CD8-positive, alpha-beta memory T cell (primary cell): ENCODE data around the gene PRDM8. TPM values are rescaled to one million over a fixed set of nuclear protein-coding genes. Genes with fewer than 3 reads are reported as not detected.
A peak's percentile ranks its signal among the peaks of the same experiment; 100 is the strongest.

Experiments used
- CTCF ChIA-PET: fragments of 350-600 bp; sonication (Branson Sonifier 250); formaldehyde crosslinking; loops from one replicate; lab custom pipeline; 2021; ENCODE audit warnings: antibody characterized with exemption; lab: Charles Lee
- POLR2A ChIA-PET: fragments of 350-600 bp; sonication (Branson Sonifier 250); formaldehyde crosslinking; loops from one replicate; lab custom pipeline; 2021; ENCODE audit warnings: antibody characterized with exemption; lab: Charles Lee
- DNase-seq, 5 donors: peaks; one replicate each; pipeline versions ENCODE4 v3.0.0 to v3.0.0-alpha.2; 2020 to 2022; ENCODE audit warnings: mixed read lengths in 1 of 5
- H3K27ac ChIP-seq: one replicate; pipeline ENCODE4 v1.7.0; 2013; ENCODE audit warnings: low read depth, mild to moderate bottlenecking, low read length, moderate library complexity
- H3K27me3 ChIP-seq: 2 replicates; pipeline ENCODE4 v1.7.0; 2013; ENCODE audit warnings: low read length, mild to moderate bottlenecking; ENCODE audit not compliant: insufficient read depth, poor library complexity, severe bottlenecking
- H3K36me3 ChIP-seq: 2 replicates; pipeline ENCODE4 v1.7.0; 2013; ENCODE audit warnings: mild to moderate bottlenecking, low read length, moderate library complexity; ENCODE audit not compliant: insufficient read depth
- H3K4me1 ChIP-seq: 2 replicates; pipeline ENCODE4 v1.7.0; 2013; ENCODE audit warnings: mild to moderate bottlenecking, low read length, moderate library complexity; ENCODE audit not compliant: insufficient read depth
- H3K4me3 ChIP-seq: 2 replicates; pipeline ENCODE4 v1.7.0; 2013; ENCODE audit warnings: mild to moderate bottlenecking, low read length
- H3K9me3 ChIP-seq: 2 replicates; pipeline ENCODE4 v1.7.0; 2013; ENCODE audit warnings: mild to moderate bottlenecking, low read length
- H3K27ac Mint-ChIP-seq, 8 donors: one replicate each; pipeline ENCODE4 v1.8.0; 2020 to 2021; ENCODE audit warnings: mixed read lengths in 8 of 8, mild to moderate bottlenecking in 6 of 8, inconsistent platforms in 3 of 8, moderate library complexity in 3 of 8
- H3K27me3 Mint-ChIP-seq, 2 donors: one replicate each; pipeline ENCODE4 v1.8.0; 2020 to 2021; ENCODE audit warnings: mixed read lengths in 2 of 2, mild to moderate bottlenecking in 1 of 2, moderate library complexity in 1 of 2
- H3K36me3 Mint-ChIP-seq, 3 donors: one replicate each; pipeline ENCODE4 v1.8.0; 2020 to 2021; ENCODE audit warnings: mixed read lengths in 3 of 3, inconsistent platforms in 1 of 3, mild to moderate bottlenecking in 1 of 3
- H3K4me1 Mint-ChIP-seq, 3 donors: one replicate each; pipeline ENCODE4 v1.8.0; 2020 to 2021; ENCODE audit warnings: mixed read lengths in 3 of 3, inconsistent platforms in 1 of 3, mild to moderate bottlenecking in 1 of 3
- H3K4me3 Mint-ChIP-seq, 7 donors: one replicate each; pipeline ENCODE4 v1.8.0; 2020 to 2021; ENCODE audit warnings: mixed read lengths in 7 of 7, mild to moderate bottlenecking in 6 of 7, moderate library complexity in 4 of 7, inconsistent platforms in 2 of 7
- H3K9me3 Mint-ChIP-seq, 5 donors: one replicate each; pipeline ENCODE4 v1.8.0; 2020 to 2022; ENCODE audit warnings: mixed read lengths in 5 of 5, mild to moderate bottlenecking in 3 of 5, moderate library complexity in 2 of 5, inconsistent platforms in 1 of 5
- polyA plus RNA-seq: library from polyadenylated mRNA; unstranded; fragments of 300-500 nt; fragmentation: Illumina TruSeq; gene quantifications from one replicate; pipeline ENCODE4 v1.2.3, GENCODE V29; 2021
- total RNA-seq, 2 experiments: library from RNA; stranded (reverse); gene quantifications; one replicate each; pipeline ENCODE4 v1.2.3, GENCODE V29; 2021

Gene PRDM8
- total and polyA plus RNA-seq, 3 experiments from 2014 or later: 2.4 to 12.7 (median 10.9) TPM

- H3K27me3 Mint-ChIP-seq: peaks cover 0 to 7% of the 10 kb centered on the region in 2 donors
- H3K4me3 Mint-ChIP-seq: peak overlapping the region; percentile 96 to 100 (median 99)
- Histone ChIP-seq H3K4me3 (peak overlapping the region; percentile 97), H3K27me3 (no peaks in the 10 kb centered on the region), H3K9me3 (no peaks in the 10 kb centered on the region), H3K36me3 (no peaks in the 10 kb centered on the region), H3K27ac (peak overlapping the region; percentile 83), H3K4me1 (peaks cover 36% of the 10 kb centered on the region)
- peak; percentile 87 to 93 (median 89) for DNase-seq
- CTCF ChIA-PET: interaction anchor here (0.6 to 13.4 kb wide), 17 partner anchors 11 to 112 kb away, joined by 3 to 194 read pairs (median 5); partner anchors contain the start of genes ANTXR2 and PRDM8
- H3K9me3 Mint-ChIP-seq: peaks cover 3 to 10% (median 4%) of the 10 kb centered on the region in 5 donors
- peaks cover 58 to 64% (median 59%) of the 10 kb centered on the region in 3 donors for H3K4me1 Mint-ChIP-seq
- POLR2A ChIA-PET: interaction anchor here (0.7 to 4.6 kb wide), 7 partner anchors 12 to 112 kb away, joined by 3 to 34 read pairs (median 12); partner anchors contain the start of genes ANTXR2 and PRDM8
- H3K36me3 Mint-ChIP-seq: peaks cover 0 to 16% (median 3%) of the 10 kb centered on the region in 3 donors
- peak overlapping the region; percentile 87 to 98 (median 98) for H3K27ac Mint-ChIP-seq
These were observed 13.1 kb upstream of the PRDM8 start for GRCh38 chr4:80184053-80184824.

- Mint-ChIP-seq H3K4me1 (peaks cover 58 to 64% (median 59%) of the 10 kb centered on the region in 3 donors), H3K4me3 (peak overlapping the region; percentile 96 to 100 (median 99)), H3K9me3 (peaks cover 0 to 2% (median 0%) of the 10 kb centered on the region in 5 donors), H3K36me3 (peaks cover 0 to 17% (median 0%) of the 10 kb centered on the region in 3 donors), H3K27me3 (peaks cover 0 to 7% of the 10 kb centered on the region in 2 donors), H3K27ac (peak overlapping the region; percentile 87 to 98 (median 98))
- Histone ChIP-seq H3K27me3 (no peaks in the 10 kb centered on the region), H3K4me3 (peak overlapping the region; percentile 97), H3K4me1 (peaks cover 36% of the 10 kb centered on the region), H3K36me3 (no peaks in the 10 kb centered on the region), H3K9me3 (no peaks in the 10 kb centered on the region), H3K27ac (peak overlapping the region; percentile 83)
- CTCF ChIA-PET: interaction anchor here (0.7 to 13.4 kb wide), 11 partner anchors 12 to 206 kb away, joined by 3 to 194 read pairs (median 11); partner anchors contain the start of genes ANTXR2 and PRDM8
- peak in 2 of 5 donors; percentile 17 to 58 for DNase-seq
- POLR2A ChIA-PET: interaction anchor here (1.2 to 4.6 kb wide), 5 partner anchors 12 to 59 kb away, joined by 4 to 34 read pairs (median 12); partner anchors contain the start of gene PRDM8
These were observed 12.2 kb upstream of the PRDM8 start for GRCh38 chr4:80184825-80185756.

- Mint-ChIP-seq H3K4me1 (peaks cover 52 to 58% (median 53%) of the 10 kb centered on the region in 3 donors), H3K36me3 (peaks cover 1 to 19% (median 2%) of the 10 kb centered on the region in 3 donors), H3K27me3 (peaks cover 0 to 7% of the 10 kb centered on the region in 2 donors), H3K27ac (peak overlapping the region in 7 of 8 donors; percentile 55 to 98 (median 96)), H3K4me3 (peak overlapping the region; percentile 96 to 100 (median 99)), H3K9me3 (no peaks in the 10 kb centered on the region)
- Histone ChIP-seq H3K9me3 (no peaks in the 10 kb centered on the region), H3K27ac (no peak overlapping the region), H3K4me3 (peak overlapping the region; percentile 97), H3K4me1 (peaks cover 31% of the 10 kb centered on the region), H3K36me3 (no peaks in the 10 kb centered on the region), H3K27me3 (no peaks in the 10 kb centered on the region)
- ChIA-PET CTCF (interaction anchor here (0.7 to 13.4 kb wide), 8 partner anchors 13 to 1576 kb away, joined by 3 to 194 read pairs (median 16); partner anchors contain the start of gene PRDM8), POLR2A (interaction anchor here (4.1 kb wide), 1 partner anchor 14 kb away, joined by 22 read pairs; no protein-coding TSS in a partner anchor)
- DNase-seq: no peak
These were observed 11.3 kb upstream of the PRDM8 start for GRCh38 chr4:80185787-80186548.

DNA sequence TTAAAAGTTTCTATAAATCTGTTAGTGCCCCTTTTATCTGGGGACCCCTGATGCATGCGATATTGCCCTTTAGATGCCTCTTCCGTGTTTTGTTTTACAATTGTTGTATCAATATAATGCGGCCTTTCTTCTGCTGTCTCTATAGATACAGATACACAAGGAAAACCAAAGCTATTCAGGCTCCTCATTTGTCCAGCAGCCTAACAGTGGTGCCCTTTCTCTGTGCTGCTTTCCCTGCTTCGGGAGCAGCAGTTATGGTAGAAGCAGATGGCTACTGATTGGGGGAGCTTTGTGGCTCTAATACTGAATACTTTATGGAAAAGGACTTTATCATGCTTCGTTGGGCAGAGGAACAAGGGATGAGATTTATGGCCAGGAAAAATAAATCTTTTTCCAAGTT, 10.6 kb upstream of the PRDM8 start:
- peaks cover 3 to 20% (median 4%) of the 10 kb centered on the region in 3 donors for H3K36me3 Mint-ChIP-seq
- Histone ChIP-seq H3K4me1 (peaks cover 31% of the 10 kb centered on the region), H3K4me3 (no peak overlapping the region), H3K36me3 (no peaks in the 10 kb centered on the region), H3K27me3 (no peaks in the 10 kb centered on the region), H3K9me3 (no peaks in the 10 kb centered on the region), H3K27ac (no peak overlapping the region)
- CTCF ChIA-PET: interaction anchor here (0.7 to 13.4 kb wide), 6 partner anchors 13 to 1575 kb away, joined by 3 to 194 read pairs (median 40); partner anchors contain the start of gene PRDM8
- H3K9me3 Mint-ChIP-seq: no peaks in the 10 kb centered on the region
- H3K4me3 Mint-ChIP-seq: peak overlapping the region in 6 of 7 donors; percentile 35 to 96 (median 67)
- peaks cover 0 to 7% of the 10 kb centered on the region in 2 donors for H3K27me3 Mint-ChIP-seq
- POLR2A ChIA-PET: interaction anchor here (0.5 to 2.9 kb wide), 4 partner anchors 61 to 1385 kb away, joined by 3 to 7 read pairs (median 4); partner anchors contain the start of gene ANTXR2
- peak overlapping the region in 2 of 8 donors; percentile 12 to 61 for H3K27ac Mint-ChIP-seq
- no peak for DNase-seq
- H3K4me1 Mint-ChIP-seq: peaks cover 47 to 52% (median 48%) of the 10 kb centered on the region in 3 donors

DNA sequence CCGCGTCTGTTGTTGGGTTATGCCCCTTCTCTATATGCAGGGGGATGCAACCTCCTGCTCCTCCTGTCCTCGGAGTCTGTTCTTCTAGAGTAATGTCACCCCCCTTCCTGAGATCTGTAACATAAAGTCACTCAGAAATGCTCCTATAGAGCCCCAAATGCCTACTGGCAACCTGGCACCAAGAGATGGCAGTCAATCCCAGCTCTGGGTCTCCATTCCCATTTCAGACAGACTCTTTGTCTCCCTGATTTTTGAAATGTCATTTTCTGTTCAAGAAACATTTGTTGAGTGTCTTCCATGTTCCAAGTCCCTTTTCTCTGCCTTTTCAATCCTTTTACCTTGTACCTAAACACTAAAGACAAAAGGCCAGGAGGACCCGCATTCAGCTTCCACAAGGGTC, 9.6 kb upstream of the PRDM8 start:
- POLR2A ChIA-PET: interaction anchor here (1.1 to 2.9 kb wide), 2 partner anchors 62 to 115 kb away, joined by 3 to 7 read pairs; partner anchors contain the start of gene ANTXR2
- Histone ChIP-seq H3K27me3 (no peaks in the 10 kb centered on the region), H3K4me3 (no peak overlapping the region), H3K4me1 (peaks cover 22% of the 10 kb centered on the region), H3K9me3 (no peaks in the 10 kb centered on the region), H3K27ac (no peak overlapping the region), H3K36me3 (no peaks in the 10 kb centered on the region)
- no peak for DNase-seq
- Mint-ChIP-seq H3K27ac (peak overlapping the region in 2 of 8 donors; percentile 44 to 87), H3K36me3 (peaks cover 4 to 23% (median 11%) of the 10 kb centered on the region in 3 donors), H3K4me1 (peaks cover 37 to 42% (median 39%) of the 10 kb centered on the region in 3 donors), H3K27me3 (peaks cover 0 to 7% of the 10 kb centered on the region in 2 donors), H3K9me3 (no peaks in the 10 kb centered on the region), H3K4me3 (peak overlapping the region in 2 of 7 donors; percentile 33 to 63)
- CTCF ChIA-PET: interaction anchor here (3.4 to 13.4 kb wide), 3 partner anchors 12 to 62 kb away, joined by 15 to 194 read pairs (median 19); partner anchors contain the start of gene PRDM8

DNA sequence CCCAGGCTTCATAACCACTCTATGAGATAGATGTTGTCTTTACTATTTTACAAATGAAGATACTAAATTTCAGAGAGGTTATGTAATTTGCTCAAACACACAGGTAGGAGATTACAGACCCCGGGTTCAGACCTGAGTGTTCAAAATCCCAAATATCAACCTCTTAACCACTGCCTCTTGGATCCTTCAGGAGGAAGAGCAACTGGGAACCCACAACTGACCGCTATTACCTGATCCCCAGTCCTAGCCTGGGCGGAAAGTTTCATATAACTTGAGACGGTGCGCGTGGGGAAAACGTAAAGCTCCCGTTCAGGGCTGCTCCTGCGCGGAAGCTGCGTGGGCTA, 8.9 kb upstream of the PRDM8 start:
- peaks cover 29 to 34% (median 33%) of the 10 kb centered on the region in 3 donors for H3K4me1 Mint-ChIP-seq

More for the DNA sequence above, 8.9 kb upstream of the PRDM8 start:
- H3K27ac ChIP-seq: no peak overlapping the region
- Mint-ChIP-seq H3K27ac (no peak overlapping the region), H3K4me3 (no peak overlapping the region), H3K9me3 (no peaks in the 10 kb centered on the region), H3K36me3 (peaks cover 4 to 26% (median 13%) of the 10 kb centered on the region in 3 donors), H3K27me3 (peaks cover 0 to 7% of the 10 kb centered on the region in 2 donors)
- no peak overlapping the region for H3K4me3 ChIP-seq
- no peaks in the 10 kb centered on the region for H3K27me3 ChIP-seq
- CTCF ChIA-PET: interaction anchor here (1.2 to 13.4 kb wide), 4 partner anchors 11 to 63 kb away, joined by 4 to 194 read pairs (median 17); partner anchors contain the start of gene PRDM8
- DNase-seq: no peak
- peaks cover 14% of the 10 kb centered on the region for H3K4me1 ChIP-seq
- no peaks in the 10 kb centered on the region for H3K36me3 ChIP-seq
- POLR2A ChIA-PET: interaction anchor here (2.9 kb wide), 1 partner anchor 116 kb away, joined by 7 read pairs; the partner anchor contains the start of gene ANTXR2
- no peaks in the 10 kb centered on the region for H3K9me3 ChIP-seq
